ENCODE data around the gene PLBD1. TPM values are rescaled to one million over a fixed set of nuclear protein-coding genes. Genes with fewer than 3 reads are reported as not detected.

Gene PLBD1
- total RNA-seq, 1 experiment from 2014 or later: 21.1 TPM

DNA sequence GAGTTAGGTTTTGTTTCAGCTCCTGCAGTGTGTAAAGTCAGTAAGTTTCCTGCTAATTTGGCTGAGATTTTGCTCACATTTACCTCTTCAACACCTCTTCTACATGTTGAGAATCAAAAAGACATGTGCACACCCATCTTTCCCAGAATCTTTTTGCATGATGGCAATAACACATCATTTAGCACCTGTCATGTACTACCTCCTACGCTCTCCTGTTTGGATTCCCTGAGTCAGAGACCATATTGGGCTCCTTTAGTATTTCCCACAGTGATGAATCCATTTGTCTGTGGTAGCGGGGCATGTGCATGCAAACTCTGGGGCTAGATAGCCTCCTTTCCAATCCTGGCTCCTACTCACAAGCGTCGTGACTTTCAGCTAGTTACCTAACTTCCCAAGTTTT is 20.1 kb downstream of the PLBD1 start:
- no peak for DNase-seq
- no peaks in the 10 kb centered on the region for H3K9me3 Mint-ChIP-seq (ENCODE audit: unreplicated experiment)
- no peaks in the 10 kb centered on the region for H3K27me3 Mint-ChIP-seq (ENCODE audit: insufficient read depth, unreplicated experiment)
- no peaks in the 10 kb centered on the region for H3K36me3 ChIP-seq (ENCODE audit: control insufficient read depth, insufficient read depth, low read length)
- no TSS peak for BruUV-seq (replicated peaks)
- no peaks in the 10 kb centered on the region for H3K36me3 Mint-ChIP-seq (ENCODE audit: insufficient read depth, unreplicated experiment)
- H3K9me3 ChIP-seq: peaks cover 8% of the 10 kb centered on the region; the same call in 1 of the 2 replicates
- POLR2A ChIA-PET: no interaction called here
- no peaks in the 10 kb centered on the region for H3K27me3 ChIP-seq (replicated peaks; ENCODE audit: control insufficient read depth, insufficient read depth, low read length)
- H3K4me1 Mint-ChIP-seq (ENCODE audit: low read depth, unreplicated experiment): no peaks in the 10 kb centered on the region
- H3K4me1 ChIP-seq: no peaks in the 10 kb centered on the region
- no peak overlapping the region for H3K27ac Mint-ChIP-seq (ENCODE audit: unreplicated experiment)
- no peak overlapping the region for H3K4me3 ChIP-seq (ENCODE audit: low read depth, low read length)
- CTCF ChIA-PET: no interaction called here
- TF ChIP-seq, protein P1, sequence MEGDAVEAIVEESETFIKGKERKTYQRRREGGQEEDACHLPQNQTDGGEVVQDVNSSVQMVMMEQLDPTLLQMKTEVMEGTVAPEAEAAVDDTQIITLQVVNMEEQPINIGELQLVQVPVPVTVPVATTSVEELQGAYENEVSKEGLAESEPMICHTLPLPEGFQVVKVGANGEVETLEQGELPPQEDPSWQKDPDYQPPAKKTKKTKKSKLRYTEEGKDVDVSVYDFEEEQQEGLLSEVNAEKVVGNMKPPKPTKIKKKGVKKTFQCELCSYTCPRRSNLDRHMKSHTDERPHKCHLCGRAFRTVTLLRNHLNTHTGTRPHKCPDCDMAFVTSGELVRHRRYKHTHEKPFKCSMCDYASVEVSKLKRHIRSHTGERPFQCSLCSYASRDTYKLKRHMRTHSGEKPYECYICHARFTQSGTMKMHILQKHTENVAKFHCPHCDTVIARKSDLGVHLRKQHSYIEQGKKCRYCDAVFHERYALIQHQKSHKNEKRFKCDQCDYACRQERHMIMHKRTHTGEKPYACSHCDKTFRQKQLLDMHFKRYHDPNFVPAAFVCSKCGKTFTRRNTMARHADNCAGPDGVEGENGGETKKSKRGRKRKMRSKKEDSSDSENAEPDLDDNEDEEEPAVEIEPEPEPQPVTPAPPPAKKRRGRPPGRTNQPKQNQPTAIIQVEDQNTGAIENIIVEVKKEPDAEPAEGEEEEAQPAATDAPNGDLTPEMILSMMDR (IDR thresholded peaks at IDR 0.05; ENCODE audit: insufficient read depth in 1 of 2, low read depth in 1 of 2, low read length in 1 of 2, severe bottlenecking in 1 of 2, unreplicated experiment in 1 of 2): no peak
- intact Hi-C loops (cut with micrococcal nuclease; ENCODE audit: unreplicated experiment): no loop called here
- no peak overlapping the region for H3K4me3 Mint-ChIP-seq (ENCODE audit: unreplicated experiment)

DNA sequence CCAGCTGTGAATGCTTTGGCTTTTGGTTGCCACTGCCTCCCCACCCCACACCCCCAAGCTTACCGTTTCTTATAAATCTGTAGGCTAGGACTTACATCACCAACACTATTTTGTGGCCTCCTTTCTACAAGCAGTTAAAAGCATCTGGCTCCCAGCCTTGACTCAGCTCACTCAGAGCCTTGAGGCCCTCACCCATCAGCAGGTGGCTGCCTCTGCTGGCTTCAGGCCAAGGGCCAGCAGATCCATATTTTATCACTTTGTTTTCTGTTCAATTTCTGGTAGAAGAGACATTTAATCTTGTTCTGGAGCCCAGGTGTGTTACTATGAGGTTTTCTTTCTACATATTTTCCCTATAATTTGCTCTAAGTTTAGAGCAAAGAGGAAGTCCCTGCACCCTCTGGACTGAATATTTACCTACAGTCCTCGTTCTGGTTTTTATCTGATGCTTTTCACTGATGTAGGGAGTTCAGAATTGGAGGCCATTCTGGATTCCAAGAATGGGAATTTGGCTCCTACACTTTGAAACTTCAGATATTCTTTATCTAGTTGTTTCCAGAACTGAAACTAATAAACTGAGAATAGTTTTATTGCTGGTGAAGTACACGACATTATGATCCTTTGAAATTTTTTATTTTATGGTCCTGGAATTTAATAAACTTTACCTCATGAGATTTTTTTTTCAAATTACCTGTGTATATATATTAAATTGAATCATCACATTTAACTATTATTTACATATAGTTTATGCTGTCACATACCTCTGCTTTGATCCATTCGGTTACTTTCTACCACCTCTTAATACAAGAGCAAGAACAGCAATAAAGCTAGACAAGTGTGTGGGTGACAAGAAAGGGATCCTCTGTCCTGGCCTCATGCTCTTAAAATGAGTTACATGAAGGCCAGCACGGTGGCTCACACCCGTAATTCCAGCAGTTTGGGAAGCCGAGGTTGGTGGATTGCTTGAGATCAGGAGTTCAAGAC is 22.2 kb downstream of the PLBD1 start:
- Histone ChIP-seq H3K9me3 (no peaks in the 10 kb centered on the region), H3K36me3 (ENCODE audit: control insufficient read depth, insufficient read depth, low read length) (no peaks in the 10 kb centered on the region), H3K4me3 (ENCODE audit: low read depth, low read length) (no peak overlapping the region), H3K27me3 (replicated peaks; ENCODE audit: control insufficient read depth, insufficient read depth, low read length) (no peaks in the 10 kb centered on the region), H3K4me1 (no peaks in the 10 kb centered on the region)
- Mint-ChIP-seq H3K27me3 (ENCODE audit: insufficient read depth, unreplicated experiment) (no peaks in the 10 kb centered on the region), H3K27ac (ENCODE audit: unreplicated experiment) (no peak overlapping the region), H3K4me1 (ENCODE audit: low read depth, unreplicated experiment) (no peaks in the 10 kb centered on the region), H3K4me3 (ENCODE audit: unreplicated experiment) (no peak overlapping the region), H3K9me3 (ENCODE audit: unreplicated experiment) (no peaks in the 10 kb centered on the region), H3K36me3 (ENCODE audit: insufficient read depth, unreplicated experiment) (no peaks in the 10 kb centered on the region)
- intact Hi-C loops (cut with micrococcal nuclease; ENCODE audit: unreplicated experiment): no loop called here
- TF ChIP-seq, protein P1 (IDR thresholded peaks at IDR 0.05; ENCODE audit: insufficient read depth in 1 of 2, low read depth in 1 of 2, low read length in 1 of 2, severe bottlenecking in 1 of 2, unreplicated experiment in 1 of 2): no peak
- CTCF ChIA-PET: no interaction called here
- BruUV-seq (replicated peaks): no TSS peak
- no peak for DNase-seq
- POLR2A ChIA-PET: no interaction called here

DNA sequence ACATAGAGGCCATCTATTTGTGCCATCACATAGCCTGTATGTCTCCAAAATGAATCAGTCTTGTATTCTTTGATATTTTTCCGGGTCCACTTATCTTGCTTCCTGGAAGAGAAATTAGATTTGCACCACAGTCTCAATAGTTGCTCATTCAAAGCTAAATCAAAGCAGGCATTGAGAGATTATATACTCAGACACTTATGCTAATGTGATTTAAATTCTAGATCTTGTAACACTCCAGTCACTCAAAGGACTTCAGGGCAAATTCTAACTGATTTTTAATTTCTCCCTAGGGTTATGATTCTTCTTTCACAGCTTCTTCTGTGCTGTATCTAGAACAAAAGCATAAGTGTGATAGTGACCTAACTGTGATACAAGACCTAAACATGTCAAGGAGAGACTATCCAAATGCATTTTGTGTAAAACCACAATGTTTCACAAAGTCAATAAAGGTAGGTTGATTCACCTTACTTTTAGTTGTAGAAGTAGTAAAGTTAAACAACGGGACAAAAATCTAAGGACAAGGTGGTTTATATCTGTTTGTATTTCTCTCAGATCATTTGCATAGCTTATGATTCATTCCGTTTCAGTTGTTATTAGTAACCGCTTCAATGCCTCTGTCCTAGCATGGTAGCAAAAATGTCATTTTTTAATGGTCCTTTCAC is 26.8 kb downstream of the PLBD1 start:
- no peaks in the 10 kb centered on the region for H3K27me3 Mint-ChIP-seq (ENCODE audit: insufficient read depth, unreplicated experiment)
- DNase-seq: no peak
- TF ChIP-seq, protein P1 (IDR thresholded peaks at IDR 0.05; ENCODE audit: insufficient read depth in 1 of 2, low read depth in 1 of 2, low read length in 1 of 2, severe bottlenecking in 1 of 2, unreplicated experiment in 1 of 2): no peak
- no peak overlapping the region for H3K27ac Mint-ChIP-seq (ENCODE audit: unreplicated experiment)
- Histone ChIP-seq H3K27me3 (replicated peaks; ENCODE audit: control insufficient read depth, insufficient read depth, low read length) (no peaks in the 10 kb centered on the region), H3K36me3 (ENCODE audit: control insufficient read depth, insufficient read depth, low read length) (no peaks in the 10 kb centered on the region), H3K4me1 (no peaks in the 10 kb centered on the region), H3K4me3 (ENCODE audit: low read depth, low read length) (no peak overlapping the region), H3K9me3 (no peaks in the 10 kb centered on the region)
- no peak overlapping the region for H3K4me3 Mint-ChIP-seq (ENCODE audit: unreplicated experiment)
- POLR2A ChIA-PET: no interaction called here
- H3K36me3 Mint-ChIP-seq (ENCODE audit: insufficient read depth, unreplicated experiment): no peaks in the 10 kb centered on the region
- CTCF ChIA-PET: no interaction called here
- no TSS peak for BruUV-seq (replicated peaks)
- H3K4me1 Mint-ChIP-seq (ENCODE audit: low read depth, unreplicated experiment): no peaks in the 10 kb centered on the region
- intact Hi-C loops (cut with micrococcal nuclease; ENCODE audit: unreplicated experiment): no loop called here
- H3K9me3 Mint-ChIP-seq (ENCODE audit: unreplicated experiment): no peaks in the 10 kb centered on the region
